K562 treated with DMSO at 1 percent for 12 hours (cell line): Measurements from ENCODE around the gene CDY1. TPM values are rescaled to one million over a fixed set of nuclear protein-coding genes. Genes with fewer than 3 reads are reported as not detected.

Source experiments
- total RNA-seq: library from RNA; unstranded; fragments of 300-600 nt; gene quantifications from 2 replicates; pipeline ENCODE4 v1.2.3, GENCODE V29; 2022; ENCODE audit not compliant: insufficient read depth

The CDY1 gene
- total RNA-seq: not detected in 2 replicates

GRCh38 chrY:25621817-25622216 lies at the start of gene CDY1:
Gene CDY1 (plus strand): TSS chrY:25622117. CDS start chrY:25622443, 326 bp downstream.

